SK-N-SH (cell line): Measurements from ENCODE around the gene GSTA4. TPM values are rescaled to one million over a fixed set of nuclear protein-coding genes. Genes with fewer than 3 reads are reported as not detected.
A peak's percentile ranks its signal among the peaks of the same experiment; 100 is the strongest.
"Not testable (repeated sequence)": the region's sequence is repeated elsewhere in the genome, so short reads cannot be mapped to it uniquely, and the experiment has no call there.

Source experiments
- CTCF ChIA-PET: fragments of 300-600, 350-600 bp; formaldehyde crosslinking; extraction: SDS; loops from one replicate; lab custom pipeline; 2021; lab: Yijun Ruan, JAX
- POLR2A ChIA-PET: fragments of 350-600 bp; sonication (Branson Sonifier 250); formaldehyde crosslinking; extraction: SDS; loops from one replicate; lab custom pipeline; 2020; ENCODE audit warnings: antibody characterized with exemption, inconsistent platforms; lab: Yijun Ruan, JAX
- DNase-seq: peaks from one replicate; pipeline ENCODE4 v3.0.0; 2012
- H2AFZ ChIP-seq: fragments of 200-600 bp; sonication (generic); 2 replicates; pipeline ENCODE4 v1.8.1; 2016; ENCODE audit warnings: antibody characterized with exemption, mild to moderate bottlenecking, low read depth
- H3F3A ChIP-seq: fragments of 200-600 bp; sonication (generic); replicated peaks from 2 replicates; pipeline ENCODE3; 2016; ENCODE audit warnings: antibody characterized with exemption, mild to moderate bottlenecking; ENCODE audit not compliant: insufficient read depth
- H3K27ac ChIP-seq, 2 experiments: fragments of 200-500 bp in 1 of 2; fragments of 200-600 bp in 1 of 2; sonication (Bioruptor generic) in 1 of 2; sonication (generic), shearing (Covaris generic) in 1 of 2; 2 replicates each; pipeline versions ENCODE4 v1.5.1 to v1.6.1; 2014 to 2016; ENCODE audit warnings: low read depth in 2 of 2, inconsistent platforms in 1 of 2, low read length in 1 of 2, mild to moderate bottlenecking in 1 of 2, mixed read lengths in 1 of 2
- H3K27me3 ChIP-seq: fragments of 200-600 bp; sonication (generic), shearing (Covaris generic); 2 replicates; pipeline ENCODE4 v1.6.1; 2016; ENCODE audit warnings: mixed run types; ENCODE audit not compliant: insufficient read depth
- H3K36me3 ChIP-seq, 2 experiments: fragments of 200-500 bp in 1 of 2; fragments of 200-600 bp in 1 of 2; sonication (Bioruptor generic) in 1 of 2; sonication (generic) in 1 of 2; replicated peaks in 1 of 2; 2 replicates each; pipeline versions ENCODE3 to v1.5.1; 2014 to 2016; ENCODE audit warnings: low read length in 1 of 2, mild to moderate bottlenecking in 1 of 2; ENCODE audit not compliant: insufficient read depth in 2 of 2, control insufficient read depth in 1 of 2
- H3K4me1 ChIP-seq, 2 experiments: fragments of 200-500 bp in 1 of 2; fragments of 200-600 bp in 1 of 2; sonication (Bioruptor generic) in 1 of 2; sonication (generic), shearing (Covaris generic) in 1 of 2; 2 replicates each; pipeline versions ENCODE4 v1.5.1 to v1.6.1; 2014 to 2016; ENCODE audit warnings: low read depth in 1 of 2, low read length in 1 of 2, mixed run types in 1 of 2; ENCODE audit not compliant: insufficient read depth in 2 of 2, control insufficient read depth in 1 of 2
- H3K4me2 ChIP-seq: fragments of 200-600 bp; sonication (generic), shearing (Covaris generic); 2 replicates; pipeline ENCODE4 v1.6.1; 2017; ENCODE audit warnings: mixed run types
- H3K4me3 ChIP-seq, 2 experiments: fragments of 200-500 bp in 1 of 2; fragments of 200-600 bp in 1 of 2; sonication (Bioruptor generic) in 1 of 2; sonication (generic), shearing (Covaris generic) in 1 of 2; 2 replicates each; pipeline versions ENCODE4 v1.5.1 to v1.8.1; 2014 to 2016; ENCODE audit warnings: low read depth in 2 of 2, inconsistent platforms in 1 of 2, low read length in 1 of 2, mild to moderate bottlenecking in 1 of 2, mixed read lengths in 1 of 2, moderate library complexity in 1 of 2
- H3K79me2 ChIP-seq: fragments of 200-600 bp; sonication (generic); 2 replicates; pipeline ENCODE4 v1.8.1; 2017; ENCODE audit warnings: mild to moderate bottlenecking; ENCODE audit not compliant: insufficient read depth
- H3K9ac ChIP-seq: fragments of 200-600 bp; sonication (generic); 2 replicates; pipeline ENCODE4 v1.6.1; 2017; ENCODE audit warnings: mixed run types
- H3K9me2 ChIP-seq: fragments of 200-600 bp; sonication (generic); 2 replicates; pipeline ENCODE4 v1.6.1; 2017; ENCODE audit warnings: mixed run types
- H3K9me3 ChIP-seq: fragments of 200-600 bp; sonication (generic); 2 replicates; pipeline ENCODE4 v1.6.1; 2017; ENCODE audit warnings: mixed run types, mild to moderate bottlenecking, moderate library complexity
- H4K20me1 ChIP-seq: fragments of 200-600 bp; sonication (generic); 2 replicates; pipeline ENCODE4 v1.6.1; 2017; ENCODE audit warnings: mild to moderate bottlenecking, mixed run types; ENCODE audit not compliant: insufficient read depth
- CHD2 ChIP-seq: fragments of 150-350 bp; IDR thresholded peaks from 2 replicates; pipeline ENCODE4 v1.6.1; 2018; ENCODE audit warnings: low read length; ENCODE audit not compliant: partially characterized antibody
- EP300 ChIP-seq, 2 experiments: IDR thresholded peaks; 2 replicates each; pipeline versions ENCODE4 v1.4.0 to v1.6.1; 2012; ENCODE audit warnings: borderline replicate concordance in 1 of 2, low read depth in 1 of 2, low read length in 1 of 2
- FOSL2 ChIP-seq: IDR thresholded peaks from 2 replicates; pipeline ENCODE4 v1.4.0; 2012; ENCODE audit warnings: low read depth, mild to moderate bottlenecking, moderate library complexity, borderline replicate concordance
- GATA2 ChIP-seq: sonication (generic); formaldehyde crosslinking; IDR thresholded peaks from 2 replicates; pipeline ENCODE4 v1.5.0; 2020; ENCODE audit warnings: mild to moderate bottlenecking, missing genetic modification reagents
- MEF2A ChIP-seq: IDR thresholded peaks from 2 replicates; pipeline ENCODE4 v1.4.0; 2012; ENCODE audit warnings: low read depth, borderline replicate concordance
- NFIC ChIP-seq: IDR thresholded peaks from 2 replicates; pipeline ENCODE4 v1.4.0; 2012; ENCODE audit warnings: borderline replicate concordance
- POLR2AphosphoS5 ChIP-seq: IDR thresholded peaks from 2 replicates; pipeline ENCODE4 v1.6.1; 2012; ENCODE audit warnings: low read depth, low read length
- RAD21 ChIP-seq: IDR thresholded peaks from 2 replicates; pipeline ENCODE4 v1.6.1; 2012; ENCODE audit warnings: mild to moderate bottlenecking, low read length
- RCOR1 ChIP-seq: fragments of 150-350 bp; IDR thresholded peaks from 2 replicates; pipeline ENCODE4 v1.6.1; 2017; ENCODE audit warnings: antibody characterized with exemption, low read length
- RXRA ChIP-seq: IDR thresholded peaks from 2 replicates; pipeline ENCODE4 v1.4.0; 2012; ENCODE audit warnings: low read depth, mild to moderate bottlenecking, borderline replicate concordance
- SIN3A ChIP-seq: IDR thresholded peaks from 2 replicates; pipeline ENCODE4 v1.6.1; 2012; ENCODE audit warnings: low read depth, mild to moderate bottlenecking, low read length, moderate library complexity, borderline replicate concordance
- SMC3 ChIP-seq: IDR thresholded peaks from 2 replicates; pipeline ENCODE4 v1.6.1; 2012; ENCODE audit warnings: low read depth, low read length, improper control_type of control experiment
- TAF1 ChIP-seq: IDR thresholded peaks from 2 replicates; pipeline ENCODE4 v1.6.1; 2012; ENCODE audit warnings: low read depth, mild to moderate bottlenecking, low read length, moderate library complexity, borderline replicate concordance
- TCF12 ChIP-seq: IDR thresholded peaks from 2 replicates; pipeline ENCODE4 v1.4.0; 2012
- TEAD4 ChIP-seq: IDR thresholded peaks from 2 replicates; pipeline ENCODE4 v1.4.0; 2012; ENCODE audit warnings: mild to moderate bottlenecking, borderline replicate concordance; ENCODE audit not compliant: insufficient read depth
- WGBS: methylation state at CpG from one replicate; pipeline ENCODE4 v1.1.6; 2017; ENCODE audit warnings: low lambda C conversion rate; 5-methylcytosine and 5-hydroxymethylcytosine counted together
- polyA plus RNA-seq, 3 experiments: library from polyadenylated mRNA; depleted of rRNA; stranded (reverse); fragments of >200 nt; gene quantifications; 2 replicates each; pipeline ENCODE4 v1.2.3, GENCODE V29; 2012
- TF ChIP-seq, protein P1 (sequence below): fragments of 200-600 bp; sonication (generic); IDR thresholded peaks from 2 replicates; pipeline ENCODE4 v1.6.1; 2017; ENCODE audit warnings: antibody characterized with exemption, mild to moderate bottlenecking, moderate library complexity
- TF ChIP-seq, protein P2 (sequence below): IDR thresholded peaks from 2 replicates; pipeline ENCODE4 v1.6.1; 2012; ENCODE audit warnings: mild to moderate bottlenecking, low read depth, low read length, moderate library complexity
- TF ChIP-seq, protein P3 (sequence below): IDR thresholded peaks from 2 replicates; pipeline ENCODE4 v1.4.0; 2012; ENCODE audit warnings: low read depth

GSTA4 gene, protein sequence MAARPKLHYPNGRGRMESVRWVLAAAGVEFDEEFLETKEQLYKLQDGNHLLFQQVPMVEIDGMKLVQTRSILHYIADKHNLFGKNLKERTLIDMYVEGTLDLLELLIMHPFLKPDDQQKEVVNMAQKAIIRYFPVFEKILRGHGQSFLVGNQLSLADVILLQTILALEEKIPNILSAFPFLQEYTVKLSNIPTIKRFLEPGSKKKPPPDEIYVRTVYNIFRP
- polyA plus RNA-seq (2012; rRNA removed) = 28.3 and 34.0 TPM in 2 replicates
- polyA plus RNA-seq (2012; cell fraction: cytosol; rRNA removed) = 36.6 and 45.8 TPM in 2 replicates
- 18.7 and 42.0 TPM in 2 replicates for polyA plus RNA-seq (2012; cell fraction: nucleus; rRNA removed)

DNA sequence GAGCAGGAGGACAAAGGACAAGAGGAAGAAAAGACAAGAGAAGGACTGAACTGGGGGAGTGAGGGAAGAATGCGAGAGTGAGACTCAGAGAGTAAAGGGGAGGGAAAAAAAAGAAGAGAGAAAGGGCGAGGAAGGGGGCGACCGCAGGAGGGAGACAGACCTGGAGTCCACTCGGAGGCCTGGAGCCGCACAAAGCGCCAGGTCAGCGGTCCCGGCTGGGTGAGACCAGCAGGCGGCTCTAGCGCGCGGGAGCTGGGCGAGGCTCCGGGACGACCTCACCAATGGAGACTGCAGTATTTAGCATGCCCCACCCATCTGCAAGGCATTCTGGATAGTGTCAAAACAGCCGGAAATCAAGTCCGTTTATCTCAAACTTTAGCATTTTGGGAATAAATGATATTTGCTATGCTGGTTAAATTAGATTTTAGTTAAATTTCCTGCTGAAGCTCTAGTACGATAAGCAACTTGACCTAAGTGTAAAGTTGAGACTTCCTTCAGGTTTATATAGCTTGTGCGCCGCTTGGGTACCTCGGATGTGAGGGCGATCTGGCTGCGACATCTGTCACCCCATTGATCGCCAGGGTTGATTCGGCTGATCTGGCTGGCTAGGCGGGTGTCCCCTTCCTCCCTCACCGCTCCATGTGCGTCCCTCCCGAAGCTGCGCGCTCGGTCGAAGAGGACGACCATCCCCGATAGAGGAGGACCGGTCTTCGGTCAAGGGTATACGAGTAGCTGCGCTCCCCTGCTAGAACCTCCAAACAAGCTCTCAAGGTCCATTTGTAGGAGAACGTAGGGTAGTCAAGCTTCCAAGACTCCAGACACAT is at the start of gene GSTA4:
Gene GSTA4, minus strand, starts transcription at position 196 of the 824 bp plus-strand sequence. CDS start 1,041 bp downstream, outside the sequence.
- H3K9me3 ChIP-seq, H3K9me2 ChIP-seq: not testable (repeated sequence)
- WGBS = 2% methylated on average over 16 of the region's 41 CpGs
- Histone ChIP-seq H3F3A (peaks cover 26% of the 10 kb centered on the region), H3K4me3 (peak within 1 kb of the TSS; percentile 68 to 97), H3K79me2 (peaks cover 37% of the 10 kb centered on the region)
- TF ChIP-seq POLR2AphosphoS5 (peak; percentile 93), CHD2 (peak; percentile 10), TEAD4 (peak; percentile 91), FOSL2 (peak; percentile 51; the same call in 1 of the 2 replicates), TAF1 (peak; percentile 91), SIN3A (peak; percentile 38; the same call in 1 of the 2 replicates), RAD21 (peak; percentile 51), TCF12 (peak; percentile 30), GATA2 (CRISPR knock-in tag) (peak; percentile 65), EP300 (IDR thresholded peaks at IDR 0.05; ENCODE audit: borderline replicate concordance in 1 of 2, low read depth in 1 of 2, low read length in 1 of 2) (peak in 1 of 2 experiments; percentile 24; a peak in 2 of 4 replicates), RXRA (peak; percentile 82), NFIC (peak; percentile 31; the same call in 1 of the 2 replicates), RCOR1 (0 out of 2 replicates have a peak, but pooled peaks have one; percentile 16), SMC3 (peak; percentile 61), MEF2A (0 out of 2 replicates have a peak, but pooled peaks have one; percentile 6)
- TF ChIP-seq, protein P1, sequence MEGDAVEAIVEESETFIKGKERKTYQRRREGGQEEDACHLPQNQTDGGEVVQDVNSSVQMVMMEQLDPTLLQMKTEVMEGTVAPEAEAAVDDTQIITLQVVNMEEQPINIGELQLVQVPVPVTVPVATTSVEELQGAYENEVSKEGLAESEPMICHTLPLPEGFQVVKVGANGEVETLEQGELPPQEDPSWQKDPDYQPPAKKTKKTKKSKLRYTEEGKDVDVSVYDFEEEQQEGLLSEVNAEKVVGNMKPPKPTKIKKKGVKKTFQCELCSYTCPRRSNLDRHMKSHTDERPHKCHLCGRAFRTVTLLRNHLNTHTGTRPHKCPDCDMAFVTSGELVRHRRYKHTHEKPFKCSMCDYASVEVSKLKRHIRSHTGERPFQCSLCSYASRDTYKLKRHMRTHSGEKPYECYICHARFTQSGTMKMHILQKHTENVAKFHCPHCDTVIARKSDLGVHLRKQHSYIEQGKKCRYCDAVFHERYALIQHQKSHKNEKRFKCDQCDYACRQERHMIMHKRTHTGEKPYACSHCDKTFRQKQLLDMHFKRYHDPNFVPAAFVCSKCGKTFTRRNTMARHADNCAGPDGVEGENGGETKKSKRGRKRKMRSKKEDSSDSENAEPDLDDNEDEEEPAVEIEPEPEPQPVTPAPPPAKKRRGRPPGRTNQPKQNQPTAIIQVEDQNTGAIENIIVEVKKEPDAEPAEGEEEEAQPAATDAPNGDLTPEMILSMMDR = peak; percentile 72
- TF ChIP-seq, protein P2, sequence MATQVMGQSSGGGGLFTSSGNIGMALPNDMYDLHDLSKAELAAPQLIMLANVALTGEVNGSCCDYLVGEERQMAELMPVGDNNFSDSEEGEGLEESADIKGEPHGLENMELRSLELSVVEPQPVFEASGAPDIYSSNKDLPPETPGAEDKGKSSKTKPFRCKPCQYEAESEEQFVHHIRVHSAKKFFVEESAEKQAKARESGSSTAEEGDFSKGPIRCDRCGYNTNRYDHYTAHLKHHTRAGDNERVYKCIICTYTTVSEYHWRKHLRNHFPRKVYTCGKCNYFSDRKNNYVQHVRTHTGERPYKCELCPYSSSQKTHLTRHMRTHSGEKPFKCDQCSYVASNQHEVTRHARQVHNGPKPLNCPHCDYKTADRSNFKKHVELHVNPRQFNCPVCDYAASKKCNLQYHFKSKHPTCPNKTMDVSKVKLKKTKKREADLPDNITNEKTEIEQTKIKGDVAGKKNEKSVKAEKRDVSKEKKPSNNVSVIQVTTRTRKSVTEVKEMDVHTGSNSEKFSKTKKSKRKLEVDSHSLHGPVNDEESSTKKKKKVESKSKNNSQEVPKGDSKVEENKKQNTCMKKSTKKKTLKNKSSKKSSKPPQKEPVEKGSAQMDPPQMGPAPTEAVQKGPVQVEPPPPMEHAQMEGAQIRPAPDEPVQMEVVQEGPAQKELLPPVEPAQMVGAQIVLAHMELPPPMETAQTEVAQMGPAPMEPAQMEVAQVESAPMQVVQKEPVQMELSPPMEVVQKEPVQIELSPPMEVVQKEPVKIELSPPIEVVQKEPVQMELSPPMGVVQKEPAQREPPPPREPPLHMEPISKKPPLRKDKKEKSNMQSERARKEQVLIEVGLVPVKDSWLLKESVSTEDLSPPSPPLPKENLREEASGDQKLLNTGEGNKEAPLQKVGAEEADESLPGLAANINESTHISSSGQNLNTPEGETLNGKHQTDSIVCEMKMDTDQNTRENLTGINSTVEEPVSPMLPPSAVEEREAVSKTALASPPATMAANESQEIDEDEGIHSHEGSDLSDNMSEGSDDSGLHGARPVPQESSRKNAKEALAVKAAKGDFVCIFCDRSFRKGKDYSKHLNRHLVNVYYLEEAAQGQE = 0 out of 2 replicates have a peak, but pooled peaks have one; percentile 37
- TF ChIP-seq, protein P3, sequence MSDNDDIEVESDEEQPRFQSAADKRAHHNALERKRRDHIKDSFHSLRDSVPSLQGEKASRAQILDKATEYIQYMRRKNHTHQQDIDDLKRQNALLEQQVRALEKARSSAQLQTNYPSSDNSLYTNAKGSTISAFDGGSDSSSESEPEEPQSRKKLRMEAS = peak; percentile 67; the same call in 1 of the 2 replicates
- TF ChIP-seq, all 33 proteins: peak for 18; not testable (repeated sequence) for 15
- POLR2A ChIA-PET = interaction anchor here (1.0 to 1.3 kb wide), 4 partner anchors 68 to 576 kb away, joined by 3 to 5 read pairs (median 3); no protein-coding TSS in a partner anchor
- Histone ChIP-seq H3K4me2 (peak within 1 kb of the TSS; percentile 98), H3K9ac (peak within 1 kb of the TSS; percentile 98), H3K27ac (peak within 1 kb of the TSS; percentile 97 to 100), H2AFZ (peak within 1 kb of the TSS; percentile 87)
- CTCF ChIA-PET = interaction anchor here (0.7 to 3.9 kb wide), 22 partner anchors 9 to 497 kb away, joined by 3 to 32 read pairs (median 3); partner anchors contain the start of gene FBXO9
- DNase-seq = peak; percentile 89
- not testable (repeated sequence) for H3K4me1 ChIP-seq, H3K27me3 ChIP-seq, H3K36me3 ChIP-seq, H4K20me1 ChIP-seq
